KG1 (cell line): ENCODE measurements around the gene ELFN2.

Experiments
- DNase-seq: peaks from one replicate; lab custom pipeline; 2025; lab: John Stamatoyannopoulos, UW

Gene ELFN2

GRCh38 chr22:37454857-37455686 is 27.8 kb upstream of the ELFN2 start:
- no peak for DNase-seq

DNA sequence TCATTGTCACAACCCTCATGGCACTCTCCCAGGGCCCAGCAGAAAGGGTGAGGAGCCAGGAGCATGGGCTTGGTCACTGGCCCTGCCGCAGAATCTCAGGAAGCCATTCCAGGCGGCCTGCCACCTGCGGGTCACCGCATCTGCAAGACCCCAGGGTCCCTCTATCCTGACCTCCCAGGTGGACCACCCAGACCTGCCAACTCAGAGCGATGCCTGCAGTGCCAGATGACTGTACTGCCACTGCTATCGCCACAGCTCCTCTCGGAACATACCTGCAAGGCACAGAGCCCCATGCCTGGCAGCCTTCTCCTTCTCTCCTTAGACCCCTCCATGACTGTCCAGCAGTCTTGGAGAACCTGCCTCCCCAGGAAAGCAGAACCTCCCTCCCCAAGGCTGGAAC is 26.4 kb upstream of the ELFN2 start:
- DNase-seq = no peak

DNA sequence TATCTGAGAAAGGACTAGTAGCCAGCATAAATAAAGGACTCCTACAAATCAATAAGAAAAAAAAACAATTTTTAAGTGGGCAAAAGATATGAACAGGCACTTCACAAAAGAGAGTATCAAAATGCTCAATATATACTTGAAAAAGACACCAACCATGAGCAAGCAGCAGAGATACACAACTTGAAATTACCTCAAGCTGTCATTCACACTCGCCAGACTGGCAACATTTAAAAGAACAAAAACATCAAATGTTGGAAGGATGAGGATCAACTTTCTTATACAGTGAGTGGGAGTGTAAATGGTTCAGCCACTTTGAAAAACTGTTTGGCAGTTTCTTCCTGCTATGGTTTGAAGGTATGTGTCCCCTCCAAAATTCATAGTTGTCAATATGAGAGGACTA is 23.9 kb upstream of the ELFN2 start:
- no peak for DNase-seq

DNA sequence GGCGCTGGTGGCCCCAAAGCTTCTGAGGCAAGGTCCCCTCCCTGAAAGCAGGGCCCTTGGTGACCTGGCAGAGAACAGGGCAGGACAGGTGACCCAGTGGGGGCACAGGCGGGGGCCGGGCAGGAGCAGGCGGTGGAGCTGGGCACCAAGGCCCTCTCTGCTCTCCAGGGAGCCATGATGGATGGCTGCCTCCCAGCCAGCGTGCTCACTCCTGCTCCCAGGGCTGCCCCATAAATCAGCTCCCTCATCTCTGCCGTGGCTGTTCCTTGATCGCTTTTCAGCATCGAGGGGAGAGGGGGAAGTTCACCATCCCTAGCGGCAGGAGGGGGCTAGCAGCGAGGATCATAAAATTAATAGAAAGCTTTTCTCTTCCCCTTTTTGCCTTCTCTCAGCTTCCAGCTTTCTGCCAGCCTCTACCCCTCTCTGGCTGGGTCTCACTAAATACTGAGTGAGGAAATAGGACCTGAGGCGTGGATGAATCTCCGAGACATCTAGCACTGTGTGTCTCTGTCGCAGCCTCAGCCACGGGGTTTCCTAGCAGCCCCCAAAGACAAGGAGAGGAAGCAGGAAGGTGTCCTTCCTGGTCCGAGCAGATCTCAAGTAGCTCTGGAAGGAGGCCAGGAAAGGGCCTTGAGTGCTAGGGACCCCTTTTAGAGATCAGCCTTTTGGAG is 22.2 kb upstream of the ELFN2 start:
- DNase-seq = no peak

DNA sequence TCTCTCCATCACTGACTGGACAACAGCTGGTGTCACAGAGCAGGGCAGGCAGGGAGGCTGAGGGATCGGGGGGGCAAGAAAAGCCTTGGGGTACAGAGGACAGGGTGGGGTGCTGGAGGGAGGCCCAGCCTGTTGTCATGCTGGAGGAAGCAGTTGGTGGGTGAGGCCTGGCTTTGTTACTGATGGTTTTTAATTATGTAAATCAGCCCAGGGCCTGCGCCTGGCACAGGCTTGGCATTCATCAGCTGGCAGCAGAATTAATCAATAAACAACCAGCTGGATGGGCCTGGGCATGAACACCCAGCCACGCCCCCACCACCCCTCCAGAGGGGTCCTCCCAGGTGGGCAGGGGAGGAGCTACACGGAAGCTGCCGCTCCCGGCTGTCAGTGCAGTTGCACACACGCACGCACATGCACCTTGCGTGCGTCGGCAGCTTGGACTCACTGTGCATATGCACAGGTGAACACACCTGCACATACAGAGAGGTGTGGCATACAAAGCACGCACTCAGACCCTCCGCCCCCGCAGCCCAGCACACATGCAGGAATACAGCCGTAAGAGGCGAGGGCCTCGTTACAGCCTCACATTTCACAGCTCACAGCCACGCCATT is 21.3 kb upstream of the ELFN2 start:
- DNase-seq = no peak

GRCh38 chr22:37445501-37445900 is 18.2 kb upstream of the ELFN2 start:
- DNase-seq = no peak

DNA sequence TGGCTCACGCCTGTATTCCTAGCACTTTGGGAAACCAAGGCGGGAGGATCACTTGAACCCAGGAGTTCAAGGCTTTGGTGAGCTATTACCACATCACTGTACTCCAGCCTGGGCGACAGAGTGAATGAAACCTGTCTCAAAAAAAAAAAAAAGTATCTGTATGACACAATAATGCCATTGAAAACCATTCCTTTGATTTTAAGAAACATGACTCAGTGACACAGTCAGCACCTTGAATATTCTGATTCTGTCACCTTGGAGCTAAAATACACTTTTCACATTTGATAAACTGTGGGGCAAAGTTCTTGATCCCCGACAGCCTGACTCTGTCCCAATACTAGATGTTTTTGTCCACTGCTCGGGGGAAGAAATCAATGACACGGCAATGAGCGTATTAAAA is 16.7 kb upstream of the ELFN2 start:
- no peak for DNase-seq

DNA sequence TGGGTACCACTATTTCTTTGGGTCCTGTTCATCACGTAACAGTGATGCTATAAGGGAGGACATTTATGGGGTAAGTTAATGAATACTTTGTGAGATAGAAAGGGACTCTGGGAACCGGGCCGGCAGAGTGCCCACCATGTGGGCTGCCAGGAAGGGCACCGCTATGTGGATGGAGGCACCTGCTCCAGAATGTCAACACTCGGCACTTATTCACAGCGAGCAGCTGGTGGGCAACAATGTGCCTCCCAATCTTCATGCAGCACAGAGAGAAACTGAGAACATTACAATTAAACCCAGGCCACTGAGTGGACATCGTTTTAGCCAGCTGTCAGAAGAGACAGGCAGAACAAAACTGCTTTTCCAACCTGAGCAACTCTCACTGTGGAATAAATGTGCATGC is 15.8 kb upstream of the ELFN2 start:
- no peak for DNase-seq

DNA sequence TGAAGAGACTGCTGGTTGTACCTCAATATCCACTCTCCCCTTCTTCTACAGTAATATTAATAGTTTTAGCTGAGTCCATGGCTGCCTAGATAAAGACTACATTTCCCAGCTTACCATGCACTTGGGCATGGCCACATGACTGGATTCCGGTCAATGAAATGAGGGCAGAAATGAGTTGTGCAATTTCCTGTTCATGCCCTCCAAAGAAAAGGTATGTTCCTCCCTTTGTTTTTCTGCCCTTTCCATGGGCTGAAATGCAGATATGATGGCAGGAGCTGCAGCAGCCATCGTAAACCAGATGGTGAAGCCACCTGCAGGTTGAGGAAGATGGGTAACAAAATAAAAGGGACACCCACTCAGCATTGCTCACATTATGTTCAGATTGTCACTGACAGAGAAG is 15.3 kb upstream of the ELFN2 start:
- DNase-seq = no peak

- no peak for DNase-seq
These were observed 14.9 kb upstream of the ELFN2 start for GRCh38 chr22:37442135-37442534.

DNA sequence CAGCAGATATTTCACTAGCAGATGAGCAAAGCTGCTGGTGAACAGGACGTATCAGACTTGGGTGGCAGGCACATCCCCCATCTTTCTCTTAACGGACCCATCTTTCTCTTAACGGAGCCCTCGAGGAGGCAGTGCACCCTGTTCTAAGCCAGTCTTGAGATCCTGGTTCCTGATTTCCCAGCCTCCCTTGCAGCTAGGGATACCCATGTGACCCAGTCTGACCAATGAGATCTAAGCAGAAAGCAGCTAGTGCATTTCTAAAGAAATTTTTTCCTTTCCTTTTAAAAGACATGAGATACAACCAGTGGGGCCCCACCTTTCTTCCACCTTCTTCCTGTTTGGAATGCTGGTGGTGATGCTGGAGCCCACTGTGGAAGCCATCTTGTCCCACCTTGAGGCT is 13.6 kb upstream of the ELFN2 start:
- DNase-seq = no peak

DNA sequence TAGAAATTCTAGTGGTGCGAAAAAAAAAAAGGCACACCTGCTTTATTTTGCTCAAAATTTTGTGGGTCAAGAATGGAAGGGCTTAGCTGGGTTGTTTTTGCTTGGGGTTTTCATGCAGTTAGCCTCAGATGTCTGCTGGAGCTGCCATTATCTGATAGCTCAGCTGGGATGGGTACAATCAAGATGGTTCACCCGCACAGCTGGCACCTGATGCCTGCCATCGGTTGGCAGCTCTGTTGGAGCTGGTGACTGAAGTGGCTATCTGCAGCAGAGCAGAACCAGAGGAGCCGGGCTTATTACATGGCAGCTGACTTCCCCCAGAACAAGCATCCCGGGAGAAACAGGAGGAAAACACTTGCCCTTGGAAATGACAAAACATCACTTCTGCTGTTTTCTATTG is 12.1 kb upstream of the ELFN2 start:
- no peak for DNase-seq

- no peak for DNase-seq
These were observed 8.8 kb upstream of the ELFN2 start for GRCh38 chr22:37435970-37436603.

DNA sequence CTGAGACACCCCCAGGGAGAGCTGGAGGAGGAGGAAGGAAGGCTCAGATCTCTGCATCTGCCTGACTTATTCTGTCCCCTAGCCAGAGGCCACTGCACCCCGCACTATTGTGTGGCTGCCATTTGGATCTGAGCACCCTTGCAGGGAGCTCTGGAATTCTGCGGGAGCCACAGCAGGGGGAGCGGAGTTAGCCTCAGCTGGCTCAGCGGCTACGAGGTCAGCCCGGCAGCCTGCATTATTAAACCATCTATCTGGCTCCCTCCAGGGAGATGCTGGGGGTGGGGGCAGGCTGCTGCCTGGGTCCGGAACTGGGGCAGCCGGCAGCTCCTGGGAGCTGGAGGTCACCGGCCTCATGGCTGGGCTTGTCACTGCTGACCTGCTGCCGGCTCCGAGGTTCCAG is 6.5 kb upstream of the ELFN2 start:
- DNase-seq = no peak

DNA sequence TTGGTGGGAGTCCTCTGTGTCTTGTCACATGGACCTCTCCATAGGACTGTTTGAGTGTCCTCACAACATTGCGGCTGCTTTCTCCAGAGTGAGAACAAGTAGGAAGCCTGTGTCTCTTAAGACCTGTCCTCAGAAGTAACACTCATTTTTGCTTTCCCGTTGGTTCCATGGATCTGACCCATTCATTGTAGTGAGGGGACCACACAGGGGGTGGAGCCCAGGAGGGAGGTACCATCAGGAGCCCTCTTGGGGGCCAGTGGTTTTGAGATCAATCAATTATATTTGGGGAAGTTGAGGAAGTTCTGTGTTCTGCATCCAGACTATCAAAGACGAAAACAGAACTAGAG is 5.4 kb upstream of the ELFN2 start:
- DNase-seq = no peak

DNA sequence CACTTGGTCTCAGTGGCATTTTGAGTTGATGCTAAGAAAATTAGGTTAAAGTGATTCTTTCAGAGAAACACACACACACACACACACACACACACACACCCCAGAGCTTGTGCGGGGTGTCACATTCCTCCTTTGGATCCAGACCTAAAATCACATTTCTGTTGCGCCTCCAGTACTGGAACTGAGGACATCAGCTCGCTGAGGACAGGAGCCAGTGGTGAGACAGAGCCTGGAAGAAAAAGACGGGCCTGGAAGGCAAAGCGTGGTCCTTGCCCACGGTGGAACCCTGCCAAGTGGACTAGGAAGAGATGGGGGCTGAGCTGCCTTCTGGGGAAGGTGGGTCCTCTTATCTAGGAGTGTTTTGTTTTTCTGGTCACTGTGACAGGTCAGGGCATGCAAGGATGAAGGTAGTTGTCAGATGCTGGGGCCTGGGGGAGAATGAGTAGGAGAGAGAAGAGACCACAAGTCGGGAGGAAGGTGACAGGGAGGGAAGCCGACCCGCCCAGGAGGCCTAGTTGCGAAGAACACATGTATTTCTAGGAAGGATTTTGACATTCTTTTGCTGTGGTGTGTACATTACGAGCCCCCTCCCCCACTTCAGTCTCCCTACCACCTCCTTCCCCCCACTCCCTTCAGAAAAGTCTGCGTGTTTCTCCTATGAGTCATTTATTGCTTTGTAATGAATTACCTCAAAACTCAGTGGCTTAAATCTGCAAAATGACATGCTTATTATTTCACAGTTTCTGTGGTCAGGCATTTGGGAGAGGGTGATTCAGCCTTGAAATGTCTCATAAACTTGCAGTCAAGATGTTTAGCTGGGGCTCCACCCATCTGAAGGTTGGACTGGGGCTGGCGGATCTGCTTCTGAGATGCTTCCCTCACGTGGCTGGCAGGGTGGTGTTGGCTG is 4.8 kb upstream of the ELFN2 start:
- no peak for DNase-seq

- no peak for DNase-seq
These were observed 4.1 kb upstream of the ELFN2 start for GRCh38 chr22:37431366-37431765.

DNA sequence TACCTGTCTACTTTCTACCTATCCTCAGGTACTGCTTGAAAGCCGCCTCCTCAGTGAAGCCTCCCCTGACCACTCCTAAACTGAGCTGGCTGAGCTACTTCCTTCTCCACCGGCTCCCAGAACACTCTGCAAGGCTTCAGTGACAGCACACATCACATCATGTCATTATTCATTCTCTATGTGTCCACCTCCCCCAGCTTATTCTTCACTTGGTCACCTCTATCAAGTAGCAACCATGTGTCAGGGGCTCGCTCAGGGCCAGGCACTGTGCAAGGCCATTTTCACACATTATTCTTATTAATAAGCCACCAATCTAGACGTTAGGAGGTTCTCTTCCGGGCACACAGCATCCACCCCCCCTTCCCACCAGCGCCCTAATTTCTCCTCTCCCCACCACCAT is 3.7 kb upstream of the ELFN2 start:
- DNase-seq = no peak

GRCh38 chr22:37428649-37429586 is 1.6 kb upstream of the ELFN2 start:
- DNase-seq = peak; percentile 62

GRCh38 chr22:37427711-37428635 is 694 bp upstream of the ELFN2 start:
- no peak for DNase-seq
